Astrocyte of the spinal cord (primary cell): Measurements from ENCODE around the gene SPZ1.

Experiments
- DNase-seq: peaks from one replicate; pipeline ENCODE4 v3.0.0; 2011; ENCODE audit warnings: low read depth, low spot score
- H3K4me3 ChIP-seq: 2 replicates; pipeline ENCODE4 v1.5.1; 2011; ENCODE audit warnings: low read depth, mild to moderate bottlenecking, low read length, moderate library complexity
- in situ Hi-C: cut with HindIII; loops from 2 replicates; pipeline ENCODE4 v1.10.0; 2017; ENCODE audit warnings: low sequenced_read_pairs
- TF ChIP-seq, protein P1 (sequence below): IDR thresholded peaks from 2 replicates; pipeline ENCODE4 v1.5.1; 2012; ENCODE audit warnings: low read depth, mild to moderate bottlenecking, low read length, inconsistent platforms

Gene SPZ1

DNA sequence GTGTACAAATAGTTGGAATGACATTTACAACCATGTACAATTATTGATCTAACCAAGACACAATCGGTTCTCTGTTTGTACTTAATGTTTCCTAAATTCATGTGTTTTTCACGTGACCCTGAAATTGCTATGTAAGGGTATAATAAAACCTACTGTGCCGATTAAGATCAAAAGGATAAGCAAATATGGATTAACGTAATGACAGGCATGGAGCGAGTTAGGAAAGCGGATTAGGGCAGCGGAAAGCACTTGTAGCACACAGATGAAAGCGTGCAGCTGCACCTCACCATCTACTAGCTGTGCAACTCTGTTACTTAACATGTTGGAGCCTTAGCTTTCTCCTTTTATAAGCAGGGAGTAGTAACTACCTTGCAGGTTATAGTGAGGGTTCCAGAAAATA is 49.7 kb downstream of the SPZ1 start:
- no peak for DNase-seq
- H3K4me3 ChIP-seq = no peak overlapping the region
- TF ChIP-seq, protein P1, sequence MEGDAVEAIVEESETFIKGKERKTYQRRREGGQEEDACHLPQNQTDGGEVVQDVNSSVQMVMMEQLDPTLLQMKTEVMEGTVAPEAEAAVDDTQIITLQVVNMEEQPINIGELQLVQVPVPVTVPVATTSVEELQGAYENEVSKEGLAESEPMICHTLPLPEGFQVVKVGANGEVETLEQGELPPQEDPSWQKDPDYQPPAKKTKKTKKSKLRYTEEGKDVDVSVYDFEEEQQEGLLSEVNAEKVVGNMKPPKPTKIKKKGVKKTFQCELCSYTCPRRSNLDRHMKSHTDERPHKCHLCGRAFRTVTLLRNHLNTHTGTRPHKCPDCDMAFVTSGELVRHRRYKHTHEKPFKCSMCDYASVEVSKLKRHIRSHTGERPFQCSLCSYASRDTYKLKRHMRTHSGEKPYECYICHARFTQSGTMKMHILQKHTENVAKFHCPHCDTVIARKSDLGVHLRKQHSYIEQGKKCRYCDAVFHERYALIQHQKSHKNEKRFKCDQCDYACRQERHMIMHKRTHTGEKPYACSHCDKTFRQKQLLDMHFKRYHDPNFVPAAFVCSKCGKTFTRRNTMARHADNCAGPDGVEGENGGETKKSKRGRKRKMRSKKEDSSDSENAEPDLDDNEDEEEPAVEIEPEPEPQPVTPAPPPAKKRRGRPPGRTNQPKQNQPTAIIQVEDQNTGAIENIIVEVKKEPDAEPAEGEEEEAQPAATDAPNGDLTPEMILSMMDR = no peak
- in situ Hi-C loops = no loop called here

DNA sequence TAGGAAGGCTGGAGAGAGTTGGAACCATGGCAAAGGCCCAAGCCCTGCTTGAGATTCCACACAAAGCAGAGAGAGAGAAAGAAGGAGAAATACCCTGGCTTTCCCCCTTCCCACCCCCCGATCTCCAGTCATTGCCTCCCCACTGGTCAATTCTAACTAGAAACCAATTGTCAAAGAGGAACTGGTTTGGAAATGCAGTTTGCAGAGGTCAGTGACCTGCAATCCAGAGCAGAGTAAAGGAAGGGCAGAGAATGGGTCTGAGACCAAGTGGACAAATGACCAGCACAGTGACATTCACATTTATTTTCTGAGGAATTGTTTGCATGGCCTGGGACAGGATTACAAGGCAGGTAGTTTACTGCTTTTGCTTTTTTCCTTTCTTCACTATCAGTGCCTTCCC is 50.6 kb downstream of the SPZ1 start:
- H3K4me3 ChIP-seq = no peak overlapping the region
- no peak for DNase-seq
- TF ChIP-seq, protein P1 = no peak
- in situ Hi-C loops = no loop called here
